Esophagus squamous epithelium (tissue), 4 donors: ENCODE results near the gene OAF.

Experiments
- CTCF ChIP-seq, 6 experiments: fragments of 450-650 bp in 4 of 6; fragments of 200-600 bp in 2 of 6; sonication (generic) in 2 of 6; IDR thresholded peaks; one replicate each; pipeline ENCODE4 v1.5.1; 2016 to 2019; ENCODE audit warnings: antibody characterized with exemption in 6 of 6, mild to moderate bottlenecking in 4 of 6, moderate library complexity in 4 of 6
- POLR2A ChIP-seq, 4 donors: fragments of 450-650 bp; IDR thresholded peaks; one replicate each; pipeline ENCODE4 v1.6.1; 2017; ENCODE audit warnings: antibody characterized with exemption in 4 of 4, mild to moderate bottlenecking in 4 of 4, moderate library complexity in 3 of 4

- no peak for TF ChIP-seq CTCF (IDR thresholded peaks at IDR 0.05)
- no peak for TF ChIP-seq POLR2A (IDR thresholded peaks at IDR 0.05)
These were observed 37.7 kb upstream of the OAF start for GRCh38 chr11:120173019-120173705.
